Measurements from ENCODE around the gene POLDIP2. TPM values are rescaled to one million over a fixed set of nuclear protein-coding genes. Genes with fewer than 3 reads are reported as not detected.

The POLDIP2 gene
- total and polyA plus RNA-seq, 12 donors: 74.2 to 204 (median 175) TPM

GRCh38 chr17:28404812-28405570 is 47.7 kb upstream of the POLDIP2 start:
- H3K4me1 ChIP-seq (replicated peaks in 1 of 2): peaks cover 19 to 37% of the 10 kb centered on the region in 2 donors
- TF ChIP-seq POLR2A (IDR thresholded peaks at IDR 0.05): peak in 1 of 2 donors; percentile 42
- TF ChIP-seq, protein P1, sequence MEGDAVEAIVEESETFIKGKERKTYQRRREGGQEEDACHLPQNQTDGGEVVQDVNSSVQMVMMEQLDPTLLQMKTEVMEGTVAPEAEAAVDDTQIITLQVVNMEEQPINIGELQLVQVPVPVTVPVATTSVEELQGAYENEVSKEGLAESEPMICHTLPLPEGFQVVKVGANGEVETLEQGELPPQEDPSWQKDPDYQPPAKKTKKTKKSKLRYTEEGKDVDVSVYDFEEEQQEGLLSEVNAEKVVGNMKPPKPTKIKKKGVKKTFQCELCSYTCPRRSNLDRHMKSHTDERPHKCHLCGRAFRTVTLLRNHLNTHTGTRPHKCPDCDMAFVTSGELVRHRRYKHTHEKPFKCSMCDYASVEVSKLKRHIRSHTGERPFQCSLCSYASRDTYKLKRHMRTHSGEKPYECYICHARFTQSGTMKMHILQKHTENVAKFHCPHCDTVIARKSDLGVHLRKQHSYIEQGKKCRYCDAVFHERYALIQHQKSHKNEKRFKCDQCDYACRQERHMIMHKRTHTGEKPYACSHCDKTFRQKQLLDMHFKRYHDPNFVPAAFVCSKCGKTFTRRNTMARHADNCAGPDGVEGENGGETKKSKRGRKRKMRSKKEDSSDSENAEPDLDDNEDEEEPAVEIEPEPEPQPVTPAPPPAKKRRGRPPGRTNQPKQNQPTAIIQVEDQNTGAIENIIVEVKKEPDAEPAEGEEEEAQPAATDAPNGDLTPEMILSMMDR (IDR thresholded peaks at IDR 0.05): peak in 2 of 6 experiments; percentile 5 to 13
- H3K27me3 ChIP-seq: no peaks in the 10 kb centered on the region
- 23 to 39% (median 30%) methylated on average over 19 to 33 of the region's 33 CpGs for WGBS, 4 donors
- DNase-seq: peak in 6 of 7 donors; percentile 49 to 81 (median 66)
- intact Hi-C loops (cut with DNase I): loop anchor here in 1 of 2 donors (10.0 kb wide), 1 partner anchor 60 kb away; no protein-coding TSS in a partner anchor
- peak overlapping the region in 3 of 5 donors; percentile 62 to 84 (median 82) for H3K27ac ChIP-seq
- H3K9me3 ChIP-seq (replicated peaks in 1 of 3): no peaks in the 10 kb centered on the region
- peaks cover 0 to 25% of the 10 kb centered on the region in 2 donors for H3K36me3 ChIP-seq (replicated peaks in 1 of 2)
- H3K4me3 ChIP-seq: peak overlapping the region; percentile 25 to 85 (median 70)

DNA sequence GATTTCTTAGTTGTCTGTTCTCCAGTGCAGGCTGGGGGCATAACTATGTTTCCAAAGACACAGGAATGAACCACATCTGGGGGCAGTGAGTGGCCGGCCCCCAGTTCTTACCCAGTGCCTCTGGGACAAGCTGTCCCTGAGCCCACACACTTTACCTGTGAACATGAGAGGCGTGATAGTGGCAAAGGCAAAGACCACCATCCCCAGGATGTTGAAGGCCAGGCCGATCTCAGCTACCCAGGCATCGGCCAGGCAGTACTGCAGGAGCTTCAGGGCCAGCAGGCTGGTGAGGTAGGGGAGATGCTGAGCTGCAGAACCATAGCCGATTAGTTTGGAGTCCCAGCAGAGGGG is 47.1 kb upstream of the POLDIP2 start:
- H3K36me3 ChIP-seq (replicated peaks in 1 of 2): peaks cover 0 to 30% of the 10 kb centered on the region in 2 donors
- no peaks in the 10 kb centered on the region for H3K9me3 ChIP-seq (replicated peaks in 1 of 3)
- peak overlapping the region in 3 of 5 donors; percentile 62 to 84 (median 82) for H3K27ac ChIP-seq
- H3K4me1 ChIP-seq (replicated peaks in 1 of 2): peaks cover 19 to 37% of the 10 kb centered on the region in 2 donors
- no peak for DNase-seq
- intact Hi-C loops (cut with DNase I): loop anchor here in 1 of 2 donors (10.0 kb wide), 1 partner anchor 60 kb away; no protein-coding TSS in a partner anchor
- no peak for TF ChIP-seq POLR2A (IDR thresholded peaks at IDR 0.05)
- TF ChIP-seq, protein P1 (IDR thresholded peaks at IDR 0.05): no peak
- no peaks in the 10 kb centered on the region for H3K27me3 ChIP-seq
- peak overlapping the region in 1 of 4 donors; percentile 85 for H3K4me3 ChIP-seq
- WGBS, 4 donors: 64 to 86% (median 76%) methylated on average over 5 of the region's 5 CpGs

DNA sequence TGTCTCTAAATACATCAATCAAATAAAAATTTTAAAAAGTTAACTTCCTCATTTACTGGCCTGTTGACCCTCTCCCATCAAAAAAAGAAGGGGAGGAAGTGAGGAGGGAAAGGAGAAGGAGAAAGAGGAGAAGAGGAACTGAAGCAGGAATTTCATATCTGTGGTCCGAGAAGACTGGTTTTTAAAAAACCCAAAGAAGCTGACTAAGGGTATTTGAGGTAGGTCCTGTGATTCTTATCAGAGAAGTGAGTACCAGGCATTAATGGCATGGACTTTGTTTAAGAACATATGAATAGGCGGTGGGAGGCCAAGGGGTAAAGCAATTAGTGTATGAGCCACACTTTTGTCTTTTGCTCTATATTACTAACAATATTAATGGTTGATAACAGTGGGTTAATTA is 46.7 kb upstream of the POLDIP2 start:
- intact Hi-C loops (cut with DNase I): loop anchor here in 1 of 2 donors (10.0 kb wide), 1 partner anchor 61 kb away; no protein-coding TSS in a partner anchor

DNA sequence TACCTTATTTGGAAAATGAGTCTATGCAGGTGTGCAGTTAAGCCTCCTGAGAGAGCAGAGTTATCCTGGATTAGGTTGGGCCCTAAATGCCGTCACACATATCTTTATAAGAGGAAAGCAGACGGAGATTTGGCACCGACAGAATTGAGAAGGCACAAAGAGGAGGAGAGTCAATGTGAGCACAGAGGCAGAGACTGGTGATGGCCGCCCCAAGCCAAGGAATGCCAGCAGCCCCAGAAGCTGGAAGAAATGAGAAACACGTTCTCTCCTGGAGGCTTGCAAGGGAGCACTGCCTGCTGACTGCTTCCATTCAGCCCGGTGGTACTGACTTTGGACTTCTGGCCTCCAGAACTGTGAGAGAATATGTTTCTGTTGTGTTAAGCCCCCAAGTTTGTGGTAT is 45.5 kb upstream of the POLDIP2 start:
- TF ChIP-seq, protein P1 (IDR thresholded peaks at IDR 0.05): no peak
- TF ChIP-seq POLR2A (IDR thresholded peaks at IDR 0.05): no peak
- H3K4me3 ChIP-seq: no peak overlapping the region
- peaks cover 33 to 53% of the 10 kb centered on the region in 2 donors for H3K4me1 ChIP-seq (replicated peaks in 1 of 2)
- H3K27me3 ChIP-seq: no peaks in the 10 kb centered on the region
- peaks cover 0 to 38% of the 10 kb centered on the region in 2 donors for H3K36me3 ChIP-seq (replicated peaks in 1 of 2)
- H3K27ac ChIP-seq: peak overlapping the region in 1 of 5 donors; percentile 82
- intact Hi-C loops (cut with DNase I): loop anchor here in 1 of 2 donors (10.0 kb wide), 1 partner anchor 62 kb away; no protein-coding TSS in a partner anchor
- WGBS, 4 donors: 83 to 93% (median 90%) methylated on average over 6 of the region's 6 CpGs
- no peak for DNase-seq
- no peaks in the 10 kb centered on the region for H3K9me3 ChIP-seq (replicated peaks in 1 of 3)

More for the DNA sequence above, 46.7 kb upstream of the POLDIP2 start:
- Histone ChIP-seq H3K4me1 (replicated peaks in 1 of 2) (peaks cover 21 to 41% of the 10 kb centered on the region in 2 donors), H3K36me3 (replicated peaks in 1 of 2) (peaks cover 0 to 35% of the 10 kb centered on the region in 2 donors), H3K27ac (peak overlapping the region in 2 of 5 donors; percentile 82 to 84), H3K9me3 (replicated peaks in 1 of 3) (no peaks in the 10 kb centered on the region), H3K4me3 (no peak overlapping the region), H3K27me3 (no peaks in the 10 kb centered on the region)
- 68 to 75% (median 71%) methylated on average over 2 of the region's 2 CpGs for whole genome bisulfite sequencing, 4 donors
- DNase-seq: no peak
- no peak for TF ChIP-seq POLR2A (IDR thresholded peaks at IDR 0.05)
- TF ChIP-seq, protein P1 (IDR thresholded peaks at IDR 0.05): no peak
